LNCAP (cell line): ENCODE results near the gene WDR36.

Source experiments
- TF ChIP-seq, protein P1 (sequence below): fragments of 450-650 bp; IDR thresholded peaks from 2 replicates; pipeline ENCODE4 v1.5.1; 2017; ENCODE audit warnings: mild to moderate bottlenecking

WDR36 gene

DNA sequence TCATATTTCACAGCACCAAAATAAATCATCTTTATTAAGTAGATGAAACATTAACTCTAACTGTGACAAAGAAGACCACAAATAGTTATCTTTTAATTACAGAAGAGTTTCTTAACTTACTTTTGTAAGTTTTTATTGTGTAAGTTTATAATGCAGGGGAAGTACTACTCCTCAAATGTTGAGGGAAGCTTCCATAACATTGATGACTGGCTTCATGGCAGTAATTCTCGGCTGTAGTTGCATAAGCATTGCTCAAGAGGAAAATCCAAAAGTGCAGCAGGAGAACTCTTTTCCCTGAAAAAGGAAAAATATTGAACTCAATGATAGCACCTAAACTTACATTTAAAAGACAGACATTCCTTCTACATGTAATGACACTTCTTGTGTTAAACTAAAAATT lies 16.1 kb upstream of the WDR36 start:
- TF ChIP-seq, protein P1, sequence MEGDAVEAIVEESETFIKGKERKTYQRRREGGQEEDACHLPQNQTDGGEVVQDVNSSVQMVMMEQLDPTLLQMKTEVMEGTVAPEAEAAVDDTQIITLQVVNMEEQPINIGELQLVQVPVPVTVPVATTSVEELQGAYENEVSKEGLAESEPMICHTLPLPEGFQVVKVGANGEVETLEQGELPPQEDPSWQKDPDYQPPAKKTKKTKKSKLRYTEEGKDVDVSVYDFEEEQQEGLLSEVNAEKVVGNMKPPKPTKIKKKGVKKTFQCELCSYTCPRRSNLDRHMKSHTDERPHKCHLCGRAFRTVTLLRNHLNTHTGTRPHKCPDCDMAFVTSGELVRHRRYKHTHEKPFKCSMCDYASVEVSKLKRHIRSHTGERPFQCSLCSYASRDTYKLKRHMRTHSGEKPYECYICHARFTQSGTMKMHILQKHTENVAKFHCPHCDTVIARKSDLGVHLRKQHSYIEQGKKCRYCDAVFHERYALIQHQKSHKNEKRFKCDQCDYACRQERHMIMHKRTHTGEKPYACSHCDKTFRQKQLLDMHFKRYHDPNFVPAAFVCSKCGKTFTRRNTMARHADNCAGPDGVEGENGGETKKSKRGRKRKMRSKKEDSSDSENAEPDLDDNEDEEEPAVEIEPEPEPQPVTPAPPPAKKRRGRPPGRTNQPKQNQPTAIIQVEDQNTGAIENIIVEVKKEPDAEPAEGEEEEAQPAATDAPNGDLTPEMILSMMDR, result no peak

DNA sequence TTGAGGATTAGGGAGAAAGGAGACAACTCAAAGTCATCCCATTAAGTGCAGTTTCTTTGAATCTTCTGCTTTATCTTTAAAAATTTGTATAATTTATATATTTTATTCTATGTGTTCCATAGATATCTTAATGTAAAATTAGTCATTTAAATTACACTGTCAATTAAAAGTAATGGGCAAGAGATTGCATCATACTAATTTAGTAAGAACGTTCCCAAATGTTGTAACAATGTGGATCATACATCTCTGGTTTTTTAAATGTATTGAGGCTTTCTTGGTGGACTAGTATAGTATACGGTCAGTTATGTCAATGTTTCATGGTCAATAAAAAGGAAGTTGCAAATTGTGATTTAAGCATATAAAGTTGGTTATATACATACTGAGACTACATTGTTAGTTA lies 14.5 kb upstream of the WDR36 start:
- TF ChIP-seq, protein P1, result no peak

DNA sequence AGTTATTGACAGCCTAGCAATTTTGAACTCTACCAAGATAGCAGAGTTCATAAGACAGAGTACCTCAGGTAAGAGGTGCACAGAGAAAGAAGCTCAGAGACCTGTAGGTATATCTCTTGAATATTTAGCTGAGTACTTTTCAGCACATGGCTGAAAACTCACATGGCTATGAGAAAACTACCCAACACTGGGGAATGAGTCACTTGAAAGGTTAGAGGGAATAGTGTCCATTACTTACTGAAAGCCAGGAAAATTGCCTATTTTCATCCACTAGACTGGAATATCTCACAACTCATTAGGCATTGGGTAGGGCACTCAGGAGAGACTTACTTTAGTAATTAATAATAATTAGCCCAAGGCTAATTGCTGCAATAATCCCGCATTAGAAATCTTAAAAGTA lies 12.3 kb upstream of the WDR36 start:
- TF ChIP-seq, protein P1, result no peak

DNA sequence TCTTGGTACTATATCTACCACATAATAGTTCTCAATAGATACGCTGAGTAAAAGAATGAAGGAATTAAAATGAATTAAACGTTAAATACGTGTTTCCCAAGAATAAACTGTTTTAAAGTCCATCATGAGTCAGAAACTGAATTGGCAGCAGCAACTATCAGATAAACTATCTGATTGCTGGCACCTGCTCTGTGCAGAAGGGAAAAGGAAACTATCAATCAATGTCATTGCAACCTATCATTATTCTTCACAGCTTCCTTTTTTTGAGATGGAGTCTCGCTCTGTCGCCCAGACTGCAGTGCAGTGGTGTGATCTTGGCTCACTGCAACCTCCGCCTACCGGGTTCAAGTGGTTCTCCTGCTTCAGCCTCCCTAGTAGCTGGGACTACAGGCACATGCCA lies 8.8 kb upstream of the WDR36 start:
- TF ChIP-seq, protein P1, result no peak

DNA sequence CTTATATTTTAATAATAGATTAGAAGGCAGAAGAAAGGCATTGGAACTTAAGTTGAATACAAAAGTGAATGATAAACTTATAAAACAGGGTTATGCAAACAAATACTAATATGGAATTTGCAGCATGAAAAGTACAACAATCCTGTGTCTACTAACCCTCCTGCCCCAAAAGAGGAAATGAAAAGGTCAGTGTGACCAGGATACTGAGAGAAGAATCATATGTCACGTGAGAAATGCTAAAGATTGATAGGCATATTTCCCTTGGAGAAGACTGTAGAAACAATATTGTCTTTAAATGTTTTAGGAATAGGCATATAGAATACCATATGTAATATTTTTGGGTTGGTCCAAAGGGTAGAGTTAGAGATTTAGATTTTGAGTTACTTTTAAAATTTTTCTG lies 3.8 kb downstream of the WDR36 start:
- TF ChIP-seq, protein P1, result no peak

DNA sequence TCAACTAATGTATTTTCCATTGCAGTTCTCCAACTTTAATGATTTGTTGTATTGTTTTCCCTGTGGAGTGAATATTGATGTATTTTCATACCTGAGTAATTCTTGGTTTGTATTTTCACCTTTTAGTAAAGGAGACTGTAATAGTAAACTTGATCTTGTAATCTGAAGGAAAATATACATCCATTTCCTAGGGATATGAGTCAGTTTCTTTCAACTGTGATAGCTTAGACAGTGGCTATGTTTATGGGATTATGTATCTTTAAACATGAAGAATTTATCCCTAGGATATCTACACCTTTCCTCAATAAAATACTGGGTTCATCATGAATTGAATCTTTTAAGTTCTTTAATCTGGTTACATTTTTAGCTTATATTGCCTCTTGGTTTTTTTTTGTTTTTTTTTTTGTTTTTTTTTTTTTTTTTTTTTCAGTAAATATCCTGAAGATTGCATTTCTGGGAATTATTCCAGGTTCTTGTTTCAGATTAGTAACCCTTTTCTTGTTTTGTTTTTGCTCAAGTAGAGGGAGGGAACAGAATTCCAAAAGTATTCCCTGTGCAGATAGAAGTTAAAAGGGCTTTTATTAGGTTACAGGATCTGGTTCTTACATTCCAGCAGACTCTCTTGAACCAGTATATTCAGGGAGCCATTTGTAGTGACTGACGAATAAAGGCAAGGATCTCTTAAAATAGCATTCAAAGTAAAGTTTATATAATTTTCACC lies 7.1 kb downstream of the WDR36 start:
- TF ChIP-seq, protein P1, result no peak

DNA sequence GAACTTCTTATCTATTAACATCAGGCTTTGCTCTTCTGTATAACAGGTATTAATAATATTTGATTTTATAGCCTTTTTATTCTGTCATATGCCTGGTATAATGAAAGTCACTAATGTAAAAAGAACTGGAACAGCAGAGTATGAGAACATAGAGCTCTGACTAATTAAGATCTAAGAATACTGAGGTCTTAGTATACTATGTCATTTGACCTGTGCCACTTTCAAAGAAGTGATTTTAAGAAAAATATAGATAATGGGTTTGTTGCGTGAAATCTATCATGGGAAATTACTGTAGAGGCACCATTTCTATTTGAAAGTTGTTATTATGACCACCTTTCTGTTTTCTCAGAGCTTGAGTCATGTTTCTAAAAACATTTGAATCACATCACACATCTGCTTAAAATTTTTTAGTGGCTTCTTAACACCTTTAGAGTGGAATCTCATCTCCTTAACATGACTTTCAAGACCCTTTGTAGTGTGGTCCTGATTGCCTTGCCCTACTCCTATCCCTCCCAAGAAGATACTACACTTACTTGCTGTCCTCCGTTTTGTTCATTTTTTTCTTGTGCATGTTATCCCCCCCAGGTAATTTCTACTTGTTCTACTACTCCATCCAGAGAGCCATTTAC lies 14.3 kb downstream of the WDR36 start:
- TF ChIP-seq, protein P1, result no peak
